Prostate gland (tissue), 2 donors: Measurements from ENCODE around the gene IL36B. TPM values are rescaled to one million over a fixed set of nuclear protein-coding genes. Genes with fewer than 3 reads are reported as not detected.

Experiments
- DNase-seq: peaks from one replicate; pipeline ENCODE4 v3.0.0-alpha.2; 2019; ENCODE audit warnings: low spot score
- H3K27ac ChIP-seq, 2 donors: fragments of 200-600 bp; sonication (generic); 2 replicates each; pipeline ENCODE4 v1.5.1; 2017 to 2019
- H3K27me3 ChIP-seq: fragments of 200-600 bp; sonication (generic); replicated peaks from 2 replicates; pipeline ENCODE4 v1.5.1; 2019; ENCODE audit not compliant: insufficient read depth
- H3K36me3 ChIP-seq, 2 donors: fragments of 200-600 bp; sonication (generic); 1 replicate in 1 of 2; 2 replicates in 1 of 2; pipeline versions ENCODE4 v1.5.1 to v1.8.1; 2017 to 2019
- H3K4me1 ChIP-seq: fragments of 200-600 bp; sonication (generic); replicated peaks from 2 replicates; pipeline ENCODE4 v1.5.1; 2019
- H3K4me3 ChIP-seq, 2 donors: fragments of 200-600 bp; sonication (generic); 2 replicates each; pipeline ENCODE4 v1.5.1; 2017 to 2019
- H3K9me3 ChIP-seq: fragments of 200-600 bp; sonication (generic); 2 replicates; pipeline ENCODE4 v1.5.1; 2017
- POLR2A ChIP-seq: fragments of 450-650 bp; IDR thresholded peaks from one replicate; pipeline ENCODE4 v1.6.1; 2016; ENCODE audit warnings: antibody characterized with exemption, mild to moderate bottlenecking
- POLR2AphosphoS5 ChIP-seq: sonication (generic); formaldehyde crosslinking; IDR thresholded peaks from one replicate; pipeline ENCODE4 v1.6.1; 2017; ENCODE audit warnings: antibody characterized with exemption
- WGBS: methylation state at CpG from one replicate; pipeline ENCODE4 v1.1.5; 2018; 5-methylcytosine and 5-hydroxymethylcytosine counted together
- intact Hi-C: fragments of 100-400 bp; cut with DNase I; formaldehyde crosslinking; loops from one replicate; pipeline ENCODE4 v1.14.2; 2022
- total RNA-seq, 2 donors: library from RNA; depleted of rRNA; stranded (reverse); fragments of >200 nt; gene quantifications; one replicate each; pipeline ENCODE4 v1.1.0, GENCODE V29; 2016
- TF ChIP-seq, protein P1 (sequence below), 4 experiments: fragments of 200-600 bp in 2 of 4; fragments of 450-650 bp in 2 of 4; sonication (generic) in 2 of 4; IDR thresholded peaks; 1 replicate in 3 of 4; 2 replicates in 1 of 4; pipeline ENCODE4 v1.5.1; 2016 to 2019; ENCODE audit warnings: antibody characterized with exemption in 4 of 4, mild to moderate bottlenecking in 2 of 4, moderate library complexity in 2 of 4

Gene IL36B
- total RNA-seq, 2 donors from 2014 or later: not detected

DNA sequence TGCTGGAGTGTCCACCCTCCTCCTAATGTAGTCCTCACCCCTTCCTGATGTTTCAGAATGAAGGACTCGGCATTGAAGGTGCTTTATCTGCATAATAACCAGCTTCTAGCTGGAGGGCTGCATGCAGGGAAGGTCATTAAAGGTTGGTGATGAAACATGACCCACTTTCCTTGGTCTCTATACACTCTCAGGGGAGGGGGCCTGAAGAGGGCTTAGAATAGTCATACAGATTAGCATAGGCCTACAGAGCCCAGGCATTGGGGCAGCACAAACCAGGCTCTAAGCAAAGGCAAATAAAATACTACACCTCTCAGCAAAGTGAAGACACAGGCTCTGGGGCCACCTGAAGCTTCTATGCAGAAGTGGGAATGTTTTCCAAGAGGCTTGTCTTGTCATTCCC lies 8.1 kb upstream of the IL36B start:
- no peak for DNase-seq
- H3K4me3 ChIP-seq: no peak overlapping the region
- H3K4me1 ChIP-seq: no peaks in the 10 kb centered on the region
- intact Hi-C loops: no loop called here
- H3K27ac ChIP-seq: no peak overlapping the region
- TF ChIP-seq, protein P1, sequence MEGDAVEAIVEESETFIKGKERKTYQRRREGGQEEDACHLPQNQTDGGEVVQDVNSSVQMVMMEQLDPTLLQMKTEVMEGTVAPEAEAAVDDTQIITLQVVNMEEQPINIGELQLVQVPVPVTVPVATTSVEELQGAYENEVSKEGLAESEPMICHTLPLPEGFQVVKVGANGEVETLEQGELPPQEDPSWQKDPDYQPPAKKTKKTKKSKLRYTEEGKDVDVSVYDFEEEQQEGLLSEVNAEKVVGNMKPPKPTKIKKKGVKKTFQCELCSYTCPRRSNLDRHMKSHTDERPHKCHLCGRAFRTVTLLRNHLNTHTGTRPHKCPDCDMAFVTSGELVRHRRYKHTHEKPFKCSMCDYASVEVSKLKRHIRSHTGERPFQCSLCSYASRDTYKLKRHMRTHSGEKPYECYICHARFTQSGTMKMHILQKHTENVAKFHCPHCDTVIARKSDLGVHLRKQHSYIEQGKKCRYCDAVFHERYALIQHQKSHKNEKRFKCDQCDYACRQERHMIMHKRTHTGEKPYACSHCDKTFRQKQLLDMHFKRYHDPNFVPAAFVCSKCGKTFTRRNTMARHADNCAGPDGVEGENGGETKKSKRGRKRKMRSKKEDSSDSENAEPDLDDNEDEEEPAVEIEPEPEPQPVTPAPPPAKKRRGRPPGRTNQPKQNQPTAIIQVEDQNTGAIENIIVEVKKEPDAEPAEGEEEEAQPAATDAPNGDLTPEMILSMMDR (IDR thresholded peaks at IDR 0.05): no peak
- no peak for TF ChIP-seq POLR2A
- no peaks in the 10 kb centered on the region for H3K27me3 ChIP-seq
- H3K9me3 ChIP-seq: no peaks in the 10 kb centered on the region
- no peaks in the 10 kb centered on the region for H3K36me3 ChIP-seq
- WGBS: 100% methylated on average over 1 of the region's 1 CpG

DNA sequence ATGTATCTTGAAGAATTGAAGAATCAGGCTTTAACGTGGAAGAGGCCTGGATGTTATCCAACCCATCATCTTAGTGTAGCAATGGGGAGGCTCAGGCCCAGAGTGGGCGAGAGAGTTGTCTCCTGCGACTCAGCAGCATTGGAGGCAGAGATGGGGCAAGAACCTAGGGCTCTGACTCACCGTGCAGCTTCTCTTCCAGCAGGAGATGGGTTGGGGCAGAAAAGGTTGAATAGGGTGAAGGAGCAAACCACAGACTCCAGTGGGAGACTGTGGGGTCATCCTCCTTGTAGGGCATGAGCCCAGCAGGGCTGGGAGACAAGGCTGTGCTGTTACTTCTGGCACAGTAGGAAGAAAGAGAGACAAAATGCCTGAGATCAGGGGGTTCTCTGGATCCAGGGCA lies 7.7 kb upstream of the IL36B start:
- no peak overlapping the region for H3K4me3 ChIP-seq
- no peaks in the 10 kb centered on the region for H3K9me3 ChIP-seq
- no peak for DNase-seq
- H3K27ac ChIP-seq: no peak overlapping the region
- H3K4me1 ChIP-seq: no peaks in the 10 kb centered on the region
- intact Hi-C loops: no loop called here
- H3K36me3 ChIP-seq: no peaks in the 10 kb centered on the region
- 84% methylated on average over 4 of the region's 4 CpGs for WGBS
- TF ChIP-seq POLR2A (no peak), POLR2AphosphoS5 (no peak)
- TF ChIP-seq, protein P1 (IDR thresholded peaks at IDR 0.05): no peak
- H3K27me3 ChIP-seq: no peaks in the 10 kb centered on the region

DNA sequence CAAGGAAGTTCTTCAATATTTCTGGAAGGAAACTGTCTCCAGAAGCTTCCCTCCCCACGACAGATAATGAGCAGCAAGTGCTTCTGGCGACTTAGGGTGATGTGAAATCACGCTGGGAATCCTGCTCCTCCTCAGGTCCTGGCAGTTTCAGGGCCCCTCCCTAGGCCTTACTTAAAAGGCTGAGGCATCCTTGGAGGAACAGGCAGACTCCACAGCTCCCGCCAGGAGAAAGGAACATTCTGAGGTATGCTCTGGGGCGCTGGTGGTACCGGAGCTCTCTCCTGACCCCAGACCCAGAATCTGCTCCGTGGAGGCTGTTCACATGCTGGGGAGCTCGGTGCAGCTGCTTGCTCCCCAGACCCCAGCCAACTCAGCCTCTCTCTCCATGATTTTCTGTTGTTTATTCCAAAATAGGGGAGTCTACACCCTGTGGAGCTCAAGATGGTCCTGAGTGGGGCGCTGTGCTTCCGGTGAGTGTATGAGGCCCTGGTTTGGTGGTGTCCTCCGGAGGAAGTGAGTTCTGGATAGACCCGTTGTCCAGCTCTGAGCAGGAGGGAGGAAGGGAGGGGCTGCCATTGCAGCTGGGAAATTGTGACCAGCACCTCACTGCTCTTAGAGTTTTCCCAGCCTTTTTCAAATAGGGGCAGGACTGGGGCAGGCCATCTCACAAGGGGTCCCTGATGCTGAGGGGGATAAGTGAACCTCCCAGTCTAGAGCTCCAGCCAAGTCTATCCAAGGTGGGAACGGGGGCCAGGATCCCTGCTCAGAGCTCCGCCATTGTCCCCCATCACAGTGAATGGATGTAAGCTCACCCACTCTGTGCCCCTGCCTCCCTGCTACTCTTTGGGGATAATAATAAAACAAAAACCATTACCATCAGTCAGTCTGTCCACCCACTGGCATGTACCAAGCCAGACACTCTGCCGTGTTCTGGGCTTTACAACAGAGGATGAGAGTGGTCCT lies 6.6 kb upstream of the IL36B start, which contains the start of gene IL36RN:
Gene IL36RN (plus strand): TSS at position 201 of the 963 bp plus-strand sequence. CDS start 241 bp downstream, at position 442.
- Histone ChIP-seq H3K36me3 (no peaks in the 10 kb centered on the region), H3K27ac (no peak within 1 kb of the TSS), H3K9me3 (no peaks in the 10 kb centered on the region), H3K4me3 (no peak within 1 kb of the TSS), H3K4me1 (no peaks in the 10 kb centered on the region), H3K27me3 (no peaks in the 10 kb centered on the region)
- no peak for DNase-seq
- WGBS: 86% methylated on average over 15 of the region's 15 CpGs
- TF ChIP-seq POLR2AphosphoS5 (no peak), POLR2A (no peak)
- TF ChIP-seq, protein P1 (IDR thresholded peaks at IDR 0.05): no peak
- intact Hi-C loops: no loop called here

DNA sequence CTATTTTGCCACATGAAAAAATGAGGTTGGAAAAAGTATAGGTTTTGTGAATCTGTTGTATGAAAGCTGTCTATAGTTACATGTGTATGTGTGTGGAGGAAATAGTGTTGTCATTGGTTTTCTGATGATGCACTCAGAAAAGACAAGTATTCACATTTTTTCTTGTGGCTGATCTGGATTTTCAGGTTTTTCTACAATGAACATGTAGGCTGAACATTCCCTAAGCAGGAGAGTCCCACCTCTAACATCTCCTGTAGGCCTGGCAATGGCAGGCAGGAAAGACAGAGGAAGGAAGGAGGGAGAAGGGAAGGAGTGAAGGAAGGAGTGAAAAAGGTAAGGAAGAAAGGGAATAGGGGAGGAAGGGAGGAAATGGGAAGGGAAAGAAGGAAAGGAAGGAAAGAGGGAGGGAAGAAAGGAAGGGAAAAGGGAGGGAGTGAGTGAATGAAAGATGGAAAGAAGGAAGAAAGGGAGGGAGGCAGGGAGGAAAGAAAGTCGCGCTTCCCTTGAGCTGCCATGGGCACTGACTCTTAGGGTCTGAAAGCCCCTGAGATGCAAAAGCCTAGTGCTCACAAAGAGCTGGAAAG lies 5.8 kb upstream of the IL36B start:
- Histone ChIP-seq H3K4me3 (no peak overlapping the region), H3K4me1 (no peaks in the 10 kb centered on the region), H3K9me3 (no peaks in the 10 kb centered on the region), H3K27me3 (no peaks in the 10 kb centered on the region), H3K36me3 (no peaks in the 10 kb centered on the region), H3K27ac (no peak overlapping the region)
- TF ChIP-seq POLR2AphosphoS5 (no peak), POLR2A (no peak)
- TF ChIP-seq, protein P1 (IDR thresholded peaks at IDR 0.05): no peak
- intact Hi-C loops: no loop called here
- DNase-seq: no peak
- WGBS: 66% methylated on average over 2 of the region's 2 CpGs
